ENCODE results near the gene NHP2. TPM values are rescaled to one million over a fixed set of nuclear protein-coding genes. Genes with fewer than 3 reads are reported as not detected.

Gene NHP2
- total RNA-seq, 4 donors from 2014 or later = 49.5 to 75.9 (median 62.0) TPM

GRCh38 chr5:178182158-178182876 is 28.6 kb upstream of the NHP2 start:
- Histone ChIP-seq H3K4me3 (no peak overlapping the region), H3K9me3 (no peaks in the 10 kb centered on the region), H3K27me3 (no peaks in the 10 kb centered on the region), H3K27ac (no peak overlapping the region), H3K36me3 (no peaks in the 10 kb centered on the region), H3K4me1 (no peaks in the 10 kb centered on the region)
- DNase-seq = peak in 1 of 3 donors; percentile 14
- no peak for TF ChIP-seq POLR2A (IDR thresholded peaks at IDR 0.05)
- no peak for TF ChIP-seq CTCF (IDR thresholded peaks at IDR 0.05)

GRCh38 chr5:178180141-178180863 is 26.6 kb upstream of the NHP2 start:
- Histone ChIP-seq H3K9me3 (no peaks in the 10 kb centered on the region), H3K27me3 (no peaks in the 10 kb centered on the region), H3K4me3 (no peak overlapping the region), H3K27ac (no peak overlapping the region), H3K36me3 (no peaks in the 10 kb centered on the region), H3K4me1 (no peaks in the 10 kb centered on the region)
- no peak for TF ChIP-seq POLR2A (IDR thresholded peaks at IDR 0.05)
- no peak for TF ChIP-seq CTCF (IDR thresholded peaks at IDR 0.05)
- peak in 1 of 3 donors; percentile 2 for DNase-seq

- peak in 1 of 3 donors; percentile 12 for DNase-seq
- Histone ChIP-seq H3K4me1 (no peaks in the 10 kb centered on the region), H3K4me3 (no peak overlapping the region), H3K9me3 (no peaks in the 10 kb centered on the region), H3K27me3 (no peaks in the 10 kb centered on the region), H3K36me3 (no peaks in the 10 kb centered on the region), H3K27ac (no peak overlapping the region)
- no peak for TF ChIP-seq CTCF (IDR thresholded peaks at IDR 0.05)
- TF ChIP-seq POLR2A (IDR thresholded peaks at IDR 0.05) = no peak
These were observed 23.9 kb upstream of the NHP2 start for GRCh38 chr5:178177569-178177968.

GRCh38 chr5:178176791-178177190 is 23.1 kb upstream of the NHP2 start:
- no peak overlapping the region for H3K27ac ChIP-seq
- no peaks in the 10 kb centered on the region for H3K9me3 ChIP-seq
- H3K27me3 ChIP-seq = no peaks in the 10 kb centered on the region
- no peak for DNase-seq
- no peak overlapping the region for H3K4me3 ChIP-seq
- H3K4me1 ChIP-seq = no peaks in the 10 kb centered on the region
- no peak for TF ChIP-seq POLR2A (IDR thresholded peaks at IDR 0.05)
- TF ChIP-seq CTCF (IDR thresholded peaks at IDR 0.05) = no peak
- H3K36me3 ChIP-seq = no peaks in the 10 kb centered on the region

GRCh38 chr5:178174456-178174855 is 20.8 kb upstream of the NHP2 start:
- TF ChIP-seq POLR2A (IDR thresholded peaks at IDR 0.05) = no peak
- TF ChIP-seq CTCF (IDR thresholded peaks at IDR 0.05) = no peak
- Histone ChIP-seq H3K4me1 (no peaks in the 10 kb centered on the region), H3K4me3 (no peak overlapping the region), H3K9me3 (no peaks in the 10 kb centered on the region), H3K27ac (no peak overlapping the region), H3K36me3 (no peaks in the 10 kb centered on the region), H3K27me3 (no peaks in the 10 kb centered on the region)
- no peak for DNase-seq

Measured in Peyer's patch (tissue), 4 donors.